Glomerular endothelial cell (primary cell): ENCODE results near the gene AMBP. TPM values are rescaled to one million over a fixed set of nuclear protein-coding genes. Genes with fewer than 3 reads are reported as not detected.

Experiments used
- DNase-seq: peaks from one replicate; pipeline ENCODE4 v3.0.0-alpha.2; 2011; ENCODE audit warnings: low read depth, low spot score; ENCODE audit errors: extremely low read depth
- total RNA-seq: library from RNA; depleted of rRNA; stranded (reverse); fragments of >200 nt; gene quantifications from 2 replicates; pipeline ENCODE4 v1.2.3, GENCODE V29; 2015

AMBP gene
- not detected in 2 replicates for total RNA-seq

- DNase-seq = no peak
Observed at GRCh38 chr9:114078021-114078780, at the start of gene AMBP. Gene AMBP, minus strand, starts transcription at chr9:114078300. Its CDS starts 91 bp downstream, at chr9:114078209.

DNA sequence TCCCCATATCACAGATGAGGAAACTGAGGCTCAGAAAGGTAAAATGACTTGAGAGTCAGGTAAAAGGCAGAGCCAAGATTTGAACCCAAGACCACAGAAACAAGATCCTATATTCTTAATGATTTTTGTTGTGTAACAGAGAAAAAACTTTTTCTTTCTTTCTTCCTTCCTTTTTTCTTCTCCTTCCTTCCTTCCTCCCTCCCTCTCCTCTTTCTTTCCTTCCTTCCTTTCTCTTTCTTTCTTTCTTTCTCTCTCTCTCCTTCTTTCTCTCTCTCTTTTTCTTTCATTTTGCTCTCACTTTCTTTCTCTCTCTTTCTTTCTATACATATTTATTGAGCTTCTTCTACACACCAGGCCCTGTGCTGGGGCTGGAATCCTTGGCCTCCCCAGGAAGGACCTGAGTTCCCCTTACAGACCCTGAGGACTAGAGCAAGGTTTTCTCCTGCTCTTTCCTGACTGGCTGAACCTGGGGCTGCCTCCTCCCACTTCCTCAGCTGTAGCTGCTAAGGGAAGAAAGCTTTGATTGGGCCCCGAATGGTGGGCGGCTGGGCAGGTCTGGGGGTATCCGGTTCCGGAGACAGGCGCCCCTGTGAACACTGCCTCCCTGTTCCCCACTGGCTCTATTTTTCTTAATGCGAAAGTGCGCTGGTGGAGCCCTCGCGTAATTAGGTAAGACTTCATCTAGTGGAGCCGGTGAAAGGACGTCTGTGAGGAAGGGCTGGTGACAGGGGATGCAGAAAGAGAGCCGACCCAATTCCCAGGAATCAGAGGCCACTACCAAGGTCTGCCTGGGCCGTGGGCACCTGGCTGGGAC lies 48.4 kb upstream of the AMBP start:
- no peak for DNase-seq

DNA sequence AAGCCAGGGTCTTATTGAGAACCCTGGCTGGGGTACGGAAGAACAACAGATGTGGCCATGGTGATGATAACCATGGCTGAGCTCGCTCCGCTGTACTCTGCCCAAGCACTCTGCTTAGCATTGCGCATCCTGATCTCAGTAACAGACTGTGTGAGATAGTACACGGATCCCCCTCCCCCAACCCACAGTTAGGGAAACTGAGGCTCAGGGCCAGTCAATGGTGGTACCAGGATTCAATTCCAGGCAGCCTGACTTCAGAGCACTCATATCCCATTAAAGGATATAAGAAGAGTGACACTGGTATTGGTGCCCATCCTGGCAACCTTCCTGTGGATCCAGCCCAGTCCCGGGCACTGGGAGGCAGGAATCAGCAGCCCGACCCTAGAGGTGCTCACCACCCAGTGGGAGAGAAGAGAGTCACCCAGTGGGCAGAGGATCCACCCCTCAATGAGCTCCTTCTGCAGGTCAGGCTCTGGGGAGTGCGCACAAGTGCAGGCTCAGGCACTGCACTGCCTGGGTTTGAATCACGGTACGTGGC lies 47.4 kb upstream of the AMBP start:
- no peak for DNase-seq

GRCh38 chr9:114124666-114125475 lies 46.8 kb upstream of the AMBP start:
- no peak for DNase-seq

- DNase-seq = no peak
Observed at GRCh38 chr9:114124138-114124537, 46.0 kb upstream of the AMBP start.

- no peak for DNase-seq
Observed at GRCh38 chr9:114123031-114123977, 45.2 kb upstream of the AMBP start.

DNA sequence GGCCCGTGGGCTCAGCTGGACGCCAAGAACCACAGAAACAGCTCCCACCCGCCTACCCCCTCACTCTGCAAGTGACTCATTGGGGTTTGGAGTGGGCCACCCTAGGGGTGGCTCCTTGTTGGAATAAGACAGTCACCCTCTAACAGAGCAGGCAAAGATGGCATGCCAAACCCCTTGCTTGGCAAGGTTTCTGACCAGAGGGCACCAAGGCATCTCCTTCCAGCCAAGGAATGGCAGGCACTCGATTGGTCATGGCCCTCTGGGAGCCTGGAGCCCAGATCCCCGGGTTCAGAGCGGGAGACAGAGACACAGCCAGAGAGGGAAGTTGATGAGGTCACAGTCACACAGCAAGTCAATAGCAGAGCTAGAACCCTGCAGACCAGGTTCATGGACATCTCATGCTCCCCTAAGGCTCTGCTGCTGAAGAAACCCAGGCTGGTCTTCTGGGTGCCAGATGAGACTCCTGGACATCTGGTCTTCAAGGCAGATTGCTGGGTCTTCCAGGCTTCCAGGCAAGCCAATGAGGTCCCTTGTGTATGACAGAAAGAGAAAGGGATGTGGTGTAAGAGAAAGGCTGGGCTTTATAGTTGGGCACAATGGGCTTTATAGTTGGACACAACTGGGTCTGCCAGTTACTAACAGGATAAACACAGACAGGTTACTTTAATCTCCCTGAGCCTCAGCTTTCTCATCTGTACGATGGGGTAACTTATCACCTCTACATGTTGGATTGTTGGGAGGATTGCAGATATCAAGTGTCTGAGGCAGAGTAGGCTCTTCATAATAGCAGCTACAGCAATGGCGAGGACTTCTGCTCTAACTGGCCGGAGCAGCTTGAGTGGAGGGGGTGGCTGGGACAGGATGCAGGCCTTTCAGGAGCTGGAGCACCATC lies 44.3 kb upstream of the AMBP start:
- no peak for DNase-seq

DNA sequence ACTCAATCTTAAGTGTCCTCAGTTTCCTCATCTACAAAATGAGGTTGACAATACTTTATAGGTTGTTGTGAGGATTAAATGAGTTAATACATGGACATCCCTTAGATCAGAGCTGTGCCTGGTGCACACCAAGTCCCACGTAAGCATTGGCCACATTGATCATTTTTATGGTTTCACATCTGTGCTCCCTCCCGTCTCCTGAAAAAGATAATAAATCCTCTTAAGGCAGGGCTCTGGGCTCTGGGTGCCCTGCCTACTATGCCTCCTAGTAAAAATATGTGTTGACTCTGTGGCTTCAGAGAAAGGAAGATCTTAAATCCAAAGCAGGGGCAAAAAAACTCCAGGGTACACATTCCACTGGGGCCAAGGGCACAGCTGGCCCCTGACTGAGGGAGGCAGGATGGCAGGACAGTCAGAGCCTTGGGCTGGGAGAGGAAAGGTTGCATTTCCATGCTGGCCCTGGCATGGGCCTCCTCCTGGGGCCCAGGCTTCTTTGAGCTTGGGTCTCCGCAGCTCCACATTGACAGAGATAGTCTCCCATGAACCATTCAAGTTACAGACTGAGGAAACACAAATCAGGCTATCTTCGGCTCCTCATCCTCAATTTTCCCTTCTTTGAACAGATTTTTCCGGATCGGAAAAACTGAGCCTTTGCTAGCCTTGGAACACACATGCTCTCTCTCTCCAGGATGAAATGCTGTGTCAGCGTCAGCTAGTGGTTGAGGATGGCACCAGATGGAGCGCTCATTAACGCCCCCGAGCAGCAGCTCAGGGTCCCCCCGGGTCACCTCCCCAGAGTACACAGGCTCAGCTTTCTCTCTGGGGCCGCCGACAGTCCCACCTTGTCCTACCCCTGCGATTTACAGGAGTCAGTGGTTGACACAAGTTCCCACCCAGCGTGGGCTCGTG lies 43.4 kb upstream of the AMBP start:
- no peak for DNase-seq

DNA sequence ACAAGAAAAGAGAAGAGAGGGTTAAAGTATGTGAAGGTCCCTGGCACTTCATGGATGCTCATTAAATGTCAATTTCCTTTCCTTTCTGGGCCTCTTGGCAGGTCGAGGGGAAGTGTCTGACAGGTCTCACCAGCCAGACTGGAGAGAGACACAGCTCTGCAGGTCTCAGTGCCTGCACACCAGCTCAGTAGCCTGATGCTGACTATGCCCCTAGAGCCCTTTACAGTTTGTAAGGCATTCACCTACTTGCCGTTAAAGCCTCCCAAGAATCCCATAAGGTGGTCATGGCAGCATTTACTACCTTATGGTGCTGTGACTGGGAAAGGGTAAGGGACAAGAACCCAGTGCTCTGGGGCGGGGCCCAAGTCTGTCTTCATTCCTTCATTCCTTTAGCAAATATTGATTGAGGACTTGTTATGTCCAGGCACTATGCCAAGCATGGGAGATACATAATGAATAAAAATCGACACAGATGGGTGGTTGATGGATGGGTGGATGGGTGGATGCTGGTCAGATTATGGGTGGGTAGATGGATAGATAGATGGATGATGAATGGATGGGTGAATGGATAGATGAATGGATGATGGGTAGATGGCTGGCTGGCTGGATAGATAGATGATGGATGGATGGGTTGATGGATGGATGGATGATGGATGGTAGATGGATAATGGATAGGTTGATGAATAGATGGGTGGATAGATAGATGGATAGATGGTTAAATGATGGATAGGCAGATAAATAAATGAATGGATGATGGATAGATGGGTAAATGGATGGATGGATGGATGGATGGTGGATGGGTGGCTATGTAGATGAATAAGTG lies 42.3 kb upstream of the AMBP start:
- no peak for DNase-seq

DNA sequence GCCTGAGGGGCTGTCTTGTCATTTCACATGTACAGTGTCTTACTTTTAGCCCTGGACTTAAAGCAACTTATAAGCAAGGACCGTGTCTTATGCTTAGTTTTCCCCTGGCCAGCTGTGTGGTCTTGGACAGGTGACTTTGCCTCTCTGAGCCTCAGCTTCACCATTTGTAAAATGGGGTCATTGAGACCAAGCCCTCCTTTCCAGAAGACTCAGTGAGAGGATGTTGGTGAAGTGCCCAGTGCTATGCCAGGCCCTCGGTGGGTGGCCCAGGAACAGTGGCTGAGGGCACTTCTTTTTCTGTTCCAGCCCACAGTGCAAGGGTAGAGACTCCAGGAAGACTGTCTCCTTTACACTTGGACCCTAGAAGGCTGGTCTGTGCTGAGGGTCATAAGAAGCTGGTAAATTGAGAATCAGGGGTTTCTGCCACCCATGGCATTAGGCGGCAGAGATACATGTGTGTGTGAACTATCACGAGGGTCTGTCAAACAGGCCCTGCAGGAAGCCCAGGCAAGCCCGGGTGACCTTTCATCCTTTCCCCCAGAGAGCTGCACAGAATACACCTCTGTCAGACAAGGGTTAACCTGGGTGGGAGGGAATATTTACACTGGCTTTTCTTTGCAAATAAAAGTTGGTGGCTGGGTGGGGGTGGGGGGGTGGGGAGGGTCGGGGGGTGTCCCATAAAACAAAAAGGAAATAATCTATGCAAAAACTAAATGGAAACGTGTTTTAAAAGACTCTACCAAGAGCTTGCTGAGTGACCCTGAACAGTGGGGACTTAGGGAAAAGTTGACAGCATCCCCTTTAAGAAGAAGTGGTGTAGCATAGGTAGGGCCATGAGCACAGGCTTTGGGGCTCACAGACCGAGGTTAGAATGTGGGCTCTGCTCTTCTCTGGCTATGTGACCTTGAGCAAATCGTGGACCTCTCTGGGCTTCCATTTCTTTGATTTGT lies 41.4 kb upstream of the AMBP start:
- no peak for DNase-seq

GRCh38 chr9:114117996-114118830 lies 40.1 kb upstream of the AMBP start:
- no peak for DNase-seq

GRCh38 chr9:114117614-114117995 lies 39.5 kb upstream of the AMBP start:
- DNase-seq = no peak

GRCh38 chr9:114116126-114116747 lies 38.1 kb upstream of the AMBP start:
- no peak for DNase-seq

- DNase-seq = no peak
Observed at GRCh38 chr9:114115654-114116125, 37.6 kb upstream of the AMBP start.
